OCI-LY7 (cell line): ENCODE results near the gene SIRT3.

ENCODE experiments used
- CTCF ChIP-seq: fragments of 200-600 bp; sonication (generic); conservative IDR thresholded peaks from 2 replicates; pipeline ENCODE4 v1.5.1; 2014; ENCODE audit warnings: mild to moderate bottlenecking, antibody characterized with exemption, low read length, moderate library complexity, mixed read lengths
- EZH2phosphoT487 ChIP-seq: fragments of 200-600 bp; sonication (generic); IDR thresholded peaks from 2 replicates; pipeline ENCODE4 v1.6.1; 2018; ENCODE audit warnings: low read depth, borderline replicate concordance, mild to moderate bottlenecking, mixed run types, antibody characterized with exemption, low read length, moderate library complexity, mixed read lengths

- TF ChIP-seq CTCF (no peak), EZH2phosphoT487 (no peak)
These were observed 8.2 kb upstream of the SIRT3 start for GRCh38 chr11:244376-244775.
